ENCODE results near the gene RTKN2. TPM values are rescaled to one million over a fixed set of nuclear protein-coding genes. Genes with fewer than 3 reads are reported as not detected.

RTKN2 gene
- total RNA-seq, 1 experiment from 2014 or later, result 14.4 TPM

- peaks cover 16 to 18% of the 10 kb centered on the region in 2 experiments for H3K4me1 Mint-ChIP-seq
- Histone ChIP-seq H2BK20ac (ENCODE audit: low read depth, low read length, poor library complexity, severe bottlenecking) (no peak overlapping the region), H3K4me2 (ENCODE audit: insufficient read depth, insufficient read length, low read length) (no peak overlapping the region), H2BK5ac (ENCODE audit: insufficient read length, low read length) (no peak overlapping the region), H3K23me2 (ENCODE audit: insufficient read length, low read depth, low read length, poor library complexity, severe bottlenecking) (no peaks in the 10 kb centered on the region), H3K4me1 (ENCODE audit: insufficient read depth, low read length) (no peaks in the 10 kb centered on the region; the same call in 1 of the 2 replicates), H3K9me3 (ENCODE audit: control insufficient read depth, low read depth, low read length) (no peaks in the 10 kb centered on the region), H2BK15ac (ENCODE audit: low read depth, low read length) (no peak overlapping the region), H3K9ac (ENCODE audit: extremely low read depth, insufficient read length, low read length) (no peak overlapping the region), H3K27ac (ENCODE audit: insufficient read length, low read depth, low read length) (no peak overlapping the region), H2BK120ac (ENCODE audit: low read depth, low read length, poor library complexity, severe bottlenecking) (no peak overlapping the region), H3K14ac (ENCODE audit: insufficient read depth, low read length) (no peak overlapping the region), H3K18ac (ENCODE audit: insufficient read length, low read depth, low read length) (no peak overlapping the region), H3K27me3 (ENCODE audit: insufficient read depth, low read length) (no peaks in the 10 kb centered on the region), H3K79me2 (ENCODE audit: insufficient read depth, low read length) (no peaks in the 10 kb centered on the region), H2AK5ac (ENCODE audit: insufficient read length, low read length) (no peak overlapping the region), H4K8ac (replicated peaks; ENCODE audit: insufficient read length, low read depth, low read length) (no peak overlapping the region), H3T11ph (ENCODE audit: low read length) (no peak overlapping the region), H2AFZ (ENCODE audit: low read length) (no peak overlapping the region), H3K79me1 (ENCODE audit: insufficient read depth, low read depth, low read length, poor library complexity, severe bottlenecking) (no peaks in the 10 kb centered on the region), H4K91ac (ENCODE audit: insufficient read length, low read depth, low read length) (no peak overlapping the region), H3K4ac (ENCODE audit: low read depth, low read length) (no peak overlapping the region), H2BK12ac (ENCODE audit: insufficient read length, low read depth, low read length) (no peak overlapping the region), H4K20me1 (ENCODE audit: control insufficient read depth, insufficient read depth, insufficient read length) (no peaks in the 10 kb centered on the region), H4K5ac (ENCODE audit: insufficient read length, low read depth, low read length) (no peak overlapping the region), H3K56ac (ENCODE audit: insufficient read length, low read depth, low read length) (no peak overlapping the region), H3K23ac (ENCODE audit: insufficient read length, low read depth, low read length) (no peak overlapping the region)
- no peaks in the 10 kb centered on the region for H3K27me3 Mint-ChIP-seq (ENCODE audit: low read depth)
- H3K4me3 Mint-ChIP-seq, result no peak overlapping the region
- H3K9me3 Mint-ChIP-seq, result no peaks in the 10 kb centered on the region; a peak in 3 of 5 replicates
- no peaks in the 10 kb centered on the region for H3K36me3 Mint-ChIP-seq (ENCODE audit: insufficient read depth in 1 of 3, low read depth in 3 of 3)
- no peak for TF ChIP-seq CTCF (conservative IDR thresholded peaks at IDR 0.05)
- H3K27ac Mint-ChIP-seq, result 0 out of 7 replicates have a peak overlapping the region, but pooled peaks of 1 of the 3 experiments have one; percentile 35
- no peak for DNase-seq
Observed at GRCh38 chr10:62308101-62308500, 39.5 kb upstream of the RTKN2 start.

Data from H9 (cell line).